Suppressor macrophage (primary cell): Measurements from ENCODE around the gene MSI2.

ENCODE experiments used
- DNase-seq, 4 experiments: peaks; one replicate each; pipeline ENCODE4 v3.0.0-alpha.2; 2020 to 2022

Gene MSI2

GRCh38 chr17:57464191-57464864 lies 208.0 kb downstream of the MSI2 start:
- peak; percentile 39 to 63 (median 51) for DNase-seq

GRCh38 chr17:57465610-57466009 lies 209.3 kb downstream of the MSI2 start:
- no peak for DNase-seq

GRCh38 chr17:57466017-57466471 lies 209.7 kb downstream of the MSI2 start:
- no peak for DNase-seq

GRCh38 chr17:57466521-57466920 lies 210.2 kb downstream of the MSI2 start:
- DNase-seq: no peak

- DNase-seq: no peak
These were observed 210.9 kb downstream of the MSI2 start for GRCh38 chr17:57467226-57467625.

- no peak for DNase-seq
These were observed 211.5 kb downstream of the MSI2 start for GRCh38 chr17:57467801-57468200.

- DNase-seq: no peak
These were observed 212.8 kb downstream of the MSI2 start for GRCh38 chr17:57468932-57469775.

- DNase-seq: no peak
These were observed 214.6 kb downstream of the MSI2 start for GRCh38 chr17:57470906-57471305.

GRCh38 chr17:57471868-57472368 lies 215.6 kb downstream of the MSI2 start:
- no peak for DNase-seq

GRCh38 chr17:57475796-57476195 lies 219.5 kb downstream of the MSI2 start:
- DNase-seq: no peak

- DNase-seq: no peak
These were observed 221.4 kb downstream of the MSI2 start for GRCh38 chr17:57477522-57478362.

GRCh38 chr17:57478478-57479250 lies 222.3 kb downstream of the MSI2 start:
- DNase-seq: no peak

GRCh38 chr17:57480438-57481196 lies 224.3 kb downstream of the MSI2 start:
- DNase-seq: no peak

- DNase-seq: no peak
These were observed 225.6 kb downstream of the MSI2 start for GRCh38 chr17:57481910-57482391.

GRCh38 chr17:57482657-57483056 lies 226.3 kb downstream of the MSI2 start:
- DNase-seq: no peak

- no peak for DNase-seq
These were observed 227.9 kb downstream of the MSI2 start for GRCh38 chr17:57484081-57484666.

- no peak for DNase-seq
These were observed 228.7 kb downstream of the MSI2 start for GRCh38 chr17:57484826-57485565.

GRCh38 chr17:57485566-57485865 lies 229.2 kb downstream of the MSI2 start:
- no peak for DNase-seq

- no peak for DNase-seq
These were observed 229.9 kb downstream of the MSI2 start for GRCh38 chr17:57485916-57486881.
